ENCODE data around the gene DTNA.

The DTNA gene

DNA sequence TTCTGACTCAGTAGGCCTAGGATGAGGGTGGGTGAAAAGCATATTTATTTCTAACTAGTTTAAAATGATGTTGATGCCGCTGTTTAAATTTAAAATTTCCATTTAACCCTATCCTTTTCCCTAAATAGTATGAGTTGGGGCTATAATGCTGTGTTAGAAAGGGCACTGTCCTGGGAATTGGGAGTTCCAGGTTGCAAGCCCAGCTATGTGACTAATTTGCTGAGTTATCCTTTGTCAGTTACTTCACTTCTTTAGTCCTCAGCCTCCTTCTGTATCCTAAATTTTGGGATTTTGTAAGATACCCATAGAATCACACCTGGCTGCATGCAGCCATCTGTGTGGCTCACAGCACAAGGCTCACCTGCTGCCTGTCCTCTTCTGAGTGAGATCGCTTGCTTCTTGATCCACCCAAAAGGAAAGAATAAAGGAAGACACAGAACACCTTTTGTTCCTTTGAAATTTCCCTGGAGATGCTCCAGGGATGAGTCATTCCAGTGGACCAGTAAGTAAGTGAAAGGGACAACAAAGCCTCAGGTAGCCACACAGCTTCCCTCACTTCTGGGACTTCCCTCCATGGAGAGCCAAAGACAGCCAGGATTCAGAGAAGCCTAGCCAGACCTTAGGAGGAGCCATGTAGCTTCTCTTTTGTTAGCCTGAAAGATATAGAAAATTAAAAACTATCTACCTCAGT is 97.2 kb downstream of the DTNA start:
- DNase-seq, result peak in 1 of 14 donors; percentile 10

DNA sequence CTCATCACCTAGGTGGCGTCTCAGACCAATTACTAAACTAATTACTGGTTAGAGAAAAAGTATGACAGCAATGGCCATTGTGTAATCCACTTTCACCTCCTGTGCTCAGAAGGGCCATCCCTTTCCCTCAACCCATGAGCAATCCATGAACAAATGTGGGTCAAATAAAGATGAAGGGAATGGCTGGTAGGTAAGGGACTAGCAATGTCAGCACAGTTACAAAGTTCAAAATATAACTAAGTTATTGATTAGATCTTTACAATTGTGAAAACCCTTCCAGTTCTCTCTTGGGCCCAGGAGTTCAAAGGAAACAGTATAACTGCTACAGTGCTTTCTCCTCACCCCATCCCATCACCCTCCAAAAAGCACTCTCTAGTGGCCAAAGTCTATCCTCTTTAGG is 98.3 kb downstream of the DTNA start:
- no peak for DNase-seq

DNA sequence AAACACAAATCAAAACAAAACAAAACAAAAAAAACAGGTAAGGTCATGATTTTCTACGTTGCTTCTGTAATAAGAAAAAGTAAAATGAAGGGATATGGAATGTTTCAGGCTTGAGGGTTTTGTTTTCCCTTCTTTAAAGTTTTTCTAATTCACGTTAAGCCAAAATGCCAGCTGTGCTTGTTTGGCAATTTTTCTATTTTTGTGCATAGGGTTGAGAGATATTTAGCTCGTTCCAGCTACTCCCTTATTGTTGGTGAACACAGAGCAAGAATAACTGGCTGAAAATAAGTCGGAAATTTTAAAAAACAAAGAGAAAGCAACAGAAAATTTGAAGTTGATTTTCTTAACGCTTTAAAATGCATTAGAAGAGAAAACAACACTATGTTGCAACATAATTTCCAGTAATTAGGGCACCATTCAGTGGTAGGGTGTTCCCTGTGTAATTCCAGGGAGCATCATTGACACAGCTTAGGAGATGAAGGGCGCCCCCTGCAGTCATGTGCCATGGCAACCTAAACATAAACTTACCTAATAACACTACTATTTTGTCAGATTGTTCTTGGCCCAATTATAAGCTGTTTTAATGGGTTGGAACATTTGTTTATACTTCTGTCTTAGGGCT is 99.5 kb downstream of the DTNA start:
- DNase-seq, result peak in 3 of 14 donors; percentile 19 to 41 (median 35)

DNA sequence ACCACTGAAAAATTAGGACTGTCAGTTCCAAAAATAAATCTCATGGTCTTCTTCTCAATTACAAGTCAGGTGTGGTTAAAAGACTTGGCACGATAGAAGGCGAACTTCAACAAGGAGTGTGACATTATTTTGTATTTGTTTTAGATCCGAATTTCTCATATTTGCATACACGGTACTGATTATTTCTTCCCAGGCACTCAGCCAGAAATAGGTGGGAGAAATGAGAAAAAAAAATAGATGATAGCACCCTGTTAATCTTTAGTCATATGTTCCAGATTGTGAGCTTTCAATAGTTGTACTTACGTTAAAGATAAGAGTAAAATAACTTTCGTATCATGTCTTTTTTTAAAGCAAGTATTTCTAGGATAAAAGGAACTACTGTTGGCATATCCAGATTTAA is 106.1 kb downstream of the DTNA start:
- no peak for DNase-seq

DNA sequence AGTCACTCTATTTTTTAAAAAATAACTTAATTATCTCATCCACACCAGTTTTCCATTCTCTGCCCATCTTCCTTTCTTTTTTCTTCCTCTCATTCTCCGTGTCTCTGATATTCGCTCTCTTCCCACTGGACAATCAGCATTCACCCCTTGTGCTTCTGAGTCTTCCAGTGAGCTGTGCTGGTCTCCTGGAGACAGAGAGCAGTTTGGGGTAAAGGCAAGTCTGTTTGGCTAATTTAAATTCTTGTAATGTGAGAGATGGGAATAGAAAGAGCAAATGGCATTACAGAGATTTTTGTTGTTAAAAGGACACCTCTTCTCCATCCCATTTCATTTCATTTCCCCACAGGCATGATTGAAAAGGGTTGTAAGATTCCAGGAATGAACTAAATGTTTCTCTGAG is 107.5 kb downstream of the DTNA start:
- peak in 1 of 14 donors; percentile 26 for DNase-seq

DNA sequence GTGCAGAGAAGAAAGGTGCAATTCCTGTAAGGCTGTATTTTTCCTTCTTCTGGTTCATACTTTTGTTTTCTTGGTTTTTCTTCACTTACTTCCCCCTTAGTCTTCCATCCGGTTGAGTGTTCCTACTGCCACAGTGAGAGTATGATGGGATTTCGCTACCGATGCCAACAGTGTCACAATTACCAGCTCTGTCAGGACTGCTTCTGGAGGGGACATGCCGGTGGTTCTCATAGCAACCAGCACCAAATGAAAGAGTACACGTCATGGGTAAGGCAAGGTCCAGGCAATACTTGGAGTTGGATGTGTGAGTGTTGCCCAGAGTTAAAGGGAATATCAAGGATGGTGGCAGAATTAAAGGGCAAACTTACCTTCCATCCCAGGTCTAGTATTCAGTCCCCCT is 108.0 kb downstream of the DTNA start:
- DNase-seq, result peak in 10 of 14 donors; percentile 26 to 74 (median 40)

DNA sequence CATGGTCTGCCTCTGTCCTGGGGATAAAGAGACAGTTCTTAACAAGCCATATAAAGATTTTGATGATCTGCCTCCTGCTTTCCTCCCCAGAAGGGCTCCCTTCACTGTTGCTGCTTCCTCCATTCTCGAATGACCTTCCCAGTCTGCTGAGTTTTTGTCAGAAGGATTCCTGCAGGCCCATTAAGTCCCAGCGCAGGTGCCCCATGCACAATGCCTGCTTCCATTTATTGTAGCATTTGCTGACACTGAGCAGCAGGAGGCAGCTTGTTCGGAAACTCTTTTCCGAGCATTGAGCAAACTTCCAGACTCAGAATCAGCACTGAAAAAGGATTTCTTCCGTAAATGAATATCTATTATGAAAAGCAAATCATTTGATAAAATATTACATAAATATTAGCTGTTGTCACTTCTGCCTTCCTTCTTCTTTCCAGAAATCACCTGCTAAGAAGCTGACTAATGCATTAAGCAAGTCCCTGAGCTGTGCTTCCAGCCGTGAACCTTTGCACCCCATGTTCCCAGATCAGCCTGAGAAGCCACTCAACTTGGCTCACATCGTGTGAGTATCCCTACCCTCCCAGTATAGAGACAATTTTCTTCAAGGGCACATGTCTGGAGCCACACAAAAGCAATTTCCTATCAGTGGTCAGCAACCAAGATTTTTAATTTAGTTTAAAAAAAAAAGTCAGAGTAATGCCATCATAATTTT is 110.4 kb downstream of the DTNA start:
- DNase-seq, result no peak

DNA sequence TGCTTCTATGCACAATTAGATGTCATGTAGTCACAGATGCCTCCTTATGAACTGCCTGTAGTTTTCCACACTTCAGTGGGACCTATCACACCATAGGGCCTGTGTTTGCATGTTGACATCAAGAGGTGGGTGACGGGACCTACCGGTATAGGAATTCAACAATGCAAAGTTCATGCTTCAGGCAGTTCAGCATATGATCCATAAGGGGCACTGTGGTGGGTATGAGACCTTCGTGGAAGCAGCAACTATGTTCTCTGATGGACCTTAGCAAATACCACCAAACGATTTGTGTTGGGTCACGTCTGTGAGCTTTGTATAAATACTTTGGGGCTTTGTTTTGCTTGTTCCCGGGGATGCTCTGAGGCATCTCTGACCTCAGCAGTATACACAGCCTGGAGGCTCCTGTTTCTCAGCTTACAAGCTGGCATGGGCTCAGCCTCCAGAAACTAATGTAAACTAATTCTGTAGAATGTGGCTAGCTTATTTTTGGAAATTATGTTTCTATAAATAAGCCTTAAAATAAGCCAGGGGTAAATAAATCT is 111.6 kb downstream of the DTNA start:
- no peak for DNase-seq

DNA sequence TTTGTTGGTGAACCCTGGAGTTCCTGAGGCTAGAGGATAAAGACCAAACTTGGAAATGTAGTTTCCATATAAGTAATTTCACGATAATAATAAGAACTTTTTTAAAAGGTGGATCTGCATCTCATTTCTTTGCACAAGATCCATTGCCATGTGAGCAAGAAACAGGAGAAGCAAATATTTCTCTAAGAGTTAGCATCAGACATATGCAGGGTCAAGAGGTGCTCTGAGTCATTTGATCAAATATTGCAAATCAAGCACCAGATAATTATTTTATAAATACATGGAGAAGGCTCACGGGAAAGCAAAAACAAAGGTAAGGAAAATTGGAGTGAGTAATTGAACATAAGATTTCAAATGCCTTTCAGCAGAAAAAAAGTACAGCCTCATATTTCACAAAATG is 118.0 kb downstream of the DTNA start:
- no peak for DNase-seq

DNA sequence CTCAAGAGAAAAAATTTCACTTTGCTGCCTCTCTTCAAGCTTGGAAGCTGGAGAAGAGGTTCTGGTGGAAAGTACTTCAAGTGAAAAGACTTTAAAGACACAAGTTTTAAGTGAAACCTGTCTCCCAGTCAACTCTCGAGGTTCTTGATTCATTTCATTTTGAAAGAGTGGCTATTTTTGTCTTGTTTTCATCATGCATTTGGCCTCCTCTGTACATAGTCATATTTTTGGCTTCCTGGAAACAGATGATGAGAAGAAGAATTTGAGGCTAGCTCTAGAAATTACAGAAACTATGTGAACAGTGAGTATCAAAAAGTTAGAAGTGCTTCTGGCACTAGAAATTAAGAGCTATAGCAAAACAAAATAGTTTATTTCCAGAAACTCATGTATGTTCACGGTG is 124.8 kb downstream of the DTNA start:
- no peak for DNase-seq

DNA sequence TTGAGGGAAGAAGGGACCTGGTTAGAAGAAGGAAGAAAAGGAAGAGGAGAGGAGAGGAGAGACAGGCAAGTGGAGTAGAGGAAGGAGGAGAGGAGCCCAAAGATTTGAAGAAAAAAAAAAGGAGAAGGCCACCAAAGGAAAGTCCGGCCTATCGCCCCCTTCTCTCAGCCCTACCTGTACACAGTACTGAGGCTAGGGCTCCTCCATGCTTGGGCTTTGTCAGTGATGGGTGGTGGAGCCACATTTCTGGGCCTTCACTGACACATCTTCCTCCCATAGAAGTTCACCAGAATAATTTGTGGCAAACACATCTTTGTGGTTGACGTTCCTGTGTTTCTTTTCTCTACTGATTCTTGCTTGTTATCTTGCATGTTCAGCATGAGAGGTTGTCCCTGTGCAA is 125.4 kb downstream of the DTNA start:
- no peak for DNase-seq

DNA sequence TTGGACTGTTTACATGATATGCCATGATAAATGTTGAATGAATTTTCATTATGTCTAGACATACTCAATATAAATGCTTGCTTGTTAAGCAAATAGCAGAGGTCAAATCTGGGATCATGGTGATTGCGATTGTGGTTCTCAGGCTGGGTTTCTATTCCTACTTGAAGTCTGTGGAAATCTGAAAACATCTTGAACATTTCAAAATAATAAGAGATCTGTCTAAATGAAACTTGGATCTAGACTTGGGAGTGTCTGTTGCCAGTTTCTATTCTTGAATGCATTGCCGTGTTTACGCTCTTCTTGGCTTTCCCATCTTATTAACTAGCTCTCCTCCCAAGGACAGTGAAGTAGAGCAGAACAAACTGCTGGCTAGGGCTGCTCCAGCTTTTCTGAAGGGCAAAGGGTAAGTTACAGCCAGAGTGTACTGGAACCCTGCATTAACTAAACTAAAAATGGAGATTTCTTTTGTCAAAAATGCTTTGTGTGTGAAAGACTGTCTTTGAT is 127.7 kb downstream of the DTNA start:
- DNase-seq, result peak in 2 of 14 donors; percentile 6 to 20

DNA sequence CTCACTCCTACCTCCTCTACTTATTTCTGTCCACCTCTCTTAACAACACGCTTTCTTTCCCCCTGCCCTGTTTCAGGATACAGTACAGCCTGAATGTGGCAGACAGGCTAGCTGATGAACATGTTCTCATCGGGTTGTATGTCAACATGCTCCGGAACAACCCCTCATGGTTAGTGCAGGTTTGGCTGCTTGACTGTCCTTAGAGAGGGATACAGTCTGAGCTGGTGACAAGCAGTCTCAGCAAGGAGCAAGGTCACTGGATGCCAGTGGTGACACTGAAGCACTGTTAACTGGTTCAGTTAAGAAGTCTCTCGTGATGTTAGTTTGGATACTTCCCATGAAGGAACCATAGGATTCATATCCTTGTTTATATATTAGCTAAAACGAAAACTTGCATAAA is 128.6 kb downstream of the DTNA start:
- no peak for DNase-seq

DNA sequence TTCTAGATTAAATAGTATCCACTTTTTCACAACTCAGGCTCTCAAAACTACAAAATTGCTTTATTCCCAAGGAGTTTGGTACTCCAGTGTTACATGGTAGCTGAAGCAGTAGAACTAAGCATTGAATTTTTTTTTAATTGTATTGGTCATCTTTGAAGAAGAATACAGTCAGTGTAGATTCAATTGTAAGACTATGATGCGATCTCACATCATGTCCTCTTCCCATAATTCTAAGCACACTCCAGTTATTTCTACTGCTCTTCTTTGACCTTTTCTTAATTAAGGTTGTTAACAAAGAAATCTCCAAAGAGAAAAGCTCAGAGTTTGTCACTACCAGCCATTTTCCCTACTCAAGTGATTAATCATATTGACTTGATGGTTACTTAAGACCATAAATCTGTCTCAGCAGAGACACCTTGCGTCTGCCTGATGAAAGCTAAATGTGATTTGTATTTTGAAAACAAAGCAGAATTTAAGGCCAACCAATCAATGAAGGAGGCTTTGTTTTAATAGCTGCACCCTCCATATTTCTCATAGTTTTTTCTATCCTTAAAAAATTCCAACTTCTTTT is 130.2 kb downstream of the DTNA start:
- DNase-seq, result no peak

DNA sequence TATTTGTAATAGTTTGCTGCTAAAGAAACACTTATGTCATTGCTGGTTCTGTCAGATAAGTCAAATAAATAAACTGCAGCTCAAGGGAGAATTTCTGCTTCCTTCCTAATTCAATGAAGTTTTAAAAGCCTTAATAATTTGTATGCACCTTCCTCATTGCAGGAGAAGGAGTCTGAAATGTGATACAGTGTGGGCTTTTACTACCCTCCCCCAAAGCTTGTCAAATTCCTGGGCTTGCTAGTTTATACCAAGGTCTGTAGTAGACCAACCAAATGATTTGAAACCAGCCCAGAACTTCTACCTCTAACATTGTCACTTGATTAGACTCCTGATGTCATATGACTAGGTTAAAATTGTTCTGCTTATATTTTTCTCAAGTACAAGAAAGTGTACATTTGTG is 131.8 kb downstream of the DTNA start:
- DNase-seq, result no peak

DNA sequence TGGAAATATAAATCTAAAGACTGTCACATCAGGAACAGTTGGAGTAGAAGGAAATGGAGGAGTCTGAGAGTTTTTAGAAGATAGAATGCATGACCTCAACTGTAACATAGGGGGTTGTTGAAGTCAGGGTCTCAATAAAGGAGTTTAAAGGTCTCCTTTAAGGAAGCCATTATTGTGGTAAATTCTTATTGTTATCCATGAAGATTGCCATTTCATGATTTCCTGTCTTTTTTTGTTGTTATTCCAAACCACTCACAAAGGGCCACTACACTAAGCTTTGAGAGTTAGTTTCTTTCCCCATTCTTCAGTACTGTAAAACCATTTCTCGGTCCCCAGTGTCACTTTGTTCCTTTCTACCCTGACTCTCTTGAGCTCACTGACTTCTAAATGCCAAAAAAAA is 134.0 kb downstream of the DTNA start:
- no peak for DNase-seq

DNA sequence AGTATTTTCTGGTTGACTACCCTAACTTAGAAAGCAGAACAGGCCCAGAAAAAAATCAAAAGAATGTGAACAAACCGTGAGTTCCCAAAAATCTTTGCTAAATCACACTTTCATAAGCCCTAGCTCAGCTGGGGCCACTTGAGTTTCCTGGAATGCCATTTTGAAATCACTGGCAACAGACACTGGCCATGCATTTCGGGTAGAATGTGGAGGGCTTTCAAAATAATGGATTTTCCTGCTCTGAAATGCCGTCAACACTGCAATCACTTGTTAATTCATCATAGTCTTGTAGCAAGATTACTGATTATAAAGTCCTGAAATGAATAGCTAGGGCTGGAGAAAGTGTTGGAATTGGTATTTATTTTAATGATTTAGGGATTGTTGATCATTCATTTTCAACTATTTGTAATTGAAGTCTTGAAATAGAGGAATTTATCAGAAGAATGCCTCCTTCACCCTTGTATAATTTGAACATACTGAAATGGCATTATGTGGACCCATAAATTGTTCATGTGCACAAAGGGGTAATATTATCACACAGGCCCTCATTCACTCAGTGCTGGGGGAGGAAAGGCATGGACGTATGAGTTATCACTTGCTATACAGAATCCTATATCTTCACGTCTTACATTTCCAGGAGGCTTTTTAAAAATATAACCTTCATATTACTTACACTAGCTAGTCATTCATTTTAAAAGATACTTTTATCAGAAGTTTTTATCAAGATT is 134.8 kb downstream of the DTNA start:
- DNase-seq, result no peak

DNA sequence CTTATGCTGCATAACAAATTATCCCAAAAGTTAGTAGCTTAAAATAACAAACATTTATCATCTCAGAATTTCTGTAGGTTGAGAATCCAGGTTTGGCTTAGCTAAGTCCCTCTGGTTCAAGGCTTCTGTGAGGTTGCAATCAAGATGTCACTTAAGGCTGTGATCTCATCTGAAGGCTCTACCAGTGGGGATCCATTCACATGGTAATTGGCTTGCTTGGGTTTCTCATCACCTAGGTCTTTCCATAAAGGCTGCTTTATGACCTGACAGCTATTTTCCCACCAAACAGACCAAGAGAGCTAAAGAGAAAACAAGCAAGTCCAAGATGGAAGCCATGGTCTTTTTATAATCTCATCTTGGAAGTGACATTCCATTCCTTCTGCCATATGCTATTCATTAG is 137.3 kb downstream of the DTNA start:
- DNase-seq, result no peak

DNA sequence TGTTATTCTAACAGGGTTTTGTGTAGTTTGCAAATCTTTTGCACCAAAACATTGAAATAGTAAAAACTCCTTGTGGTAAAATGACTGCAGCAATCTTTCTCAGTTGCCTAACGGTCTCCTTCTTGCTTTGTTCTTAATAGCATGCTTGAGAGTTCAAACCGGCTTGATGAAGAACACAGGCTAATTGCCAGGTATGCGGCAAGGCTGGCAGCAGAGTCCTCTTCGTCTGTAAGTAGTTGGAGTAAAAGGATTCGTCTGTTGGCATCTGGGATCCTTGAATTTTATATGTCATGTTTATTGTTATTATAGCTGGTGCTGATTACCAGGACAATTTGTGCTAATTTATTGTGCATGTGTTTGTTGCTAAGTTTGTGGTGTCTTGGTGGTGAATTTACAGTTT is 138.1 kb downstream of the DTNA start:
- DNase-seq, result no peak

DNA sequence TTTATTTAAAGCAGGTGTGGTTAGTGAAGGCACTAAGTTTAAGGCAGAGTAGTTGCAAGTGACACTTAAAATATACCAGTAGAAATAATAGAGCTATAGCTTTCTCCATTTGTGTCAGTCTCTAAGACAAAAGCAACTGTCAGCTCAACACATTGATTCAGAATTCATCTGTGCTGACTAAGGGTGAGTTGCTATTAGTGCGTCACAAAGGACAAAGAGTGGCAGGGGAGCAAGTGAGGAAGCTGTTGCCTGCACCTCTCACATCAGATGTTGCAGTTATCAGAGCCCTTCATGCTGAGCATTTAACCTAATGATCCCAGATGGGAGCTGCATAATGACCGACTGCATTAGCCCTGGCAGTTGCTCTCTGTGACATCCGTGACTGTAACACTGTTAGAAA is 138.6 kb downstream of the DTNA start:
- DNase-seq, result no peak

DNA sequence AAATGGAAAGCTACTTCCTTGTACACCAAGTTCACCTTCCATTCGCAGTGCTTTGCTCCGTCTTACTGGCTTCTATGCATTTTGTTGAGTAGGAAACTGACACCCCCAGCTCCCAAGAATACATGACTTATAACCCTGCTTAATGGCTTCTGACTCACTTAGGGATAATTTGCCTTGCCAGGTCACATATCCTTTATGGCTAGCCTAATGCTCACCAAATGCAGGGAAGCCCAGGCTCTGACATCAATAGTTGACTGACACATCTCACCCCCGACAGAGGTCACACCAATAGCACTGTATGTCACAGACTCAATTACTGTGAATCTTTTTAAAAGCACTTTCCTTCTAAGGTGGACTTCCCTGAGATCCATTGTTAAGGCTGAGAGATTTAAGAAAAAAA is 147.2 kb downstream of the DTNA start:
- no peak for DNase-seq

DNA sequence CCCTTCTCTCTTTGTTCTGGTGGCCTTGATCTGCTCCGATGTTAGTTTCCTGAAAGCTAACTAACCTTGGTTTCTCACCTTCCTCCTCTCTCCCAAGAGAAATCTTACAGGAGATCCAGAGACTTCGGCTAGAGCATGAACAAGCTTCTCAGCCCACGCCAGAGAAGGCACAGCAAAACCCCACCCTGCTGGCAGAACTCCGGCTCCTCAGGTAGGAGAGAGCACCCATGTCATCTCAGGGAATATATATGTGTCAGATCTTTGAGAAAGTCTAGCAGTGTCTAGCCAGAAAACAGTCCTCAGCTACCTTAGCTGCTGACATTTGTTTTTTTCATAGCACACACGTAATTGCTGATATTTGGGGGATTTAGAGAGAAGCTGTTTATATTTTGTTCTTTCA is 148.1 kb downstream of the DTNA start:
- no peak for DNase-seq

Measured in C1 segment of cervical spinal cord (tissue), 14 donors.